Measurements from ENCODE around the gene CCL27. TPM values are rescaled to one million over a fixed set of nuclear protein-coding genes. Genes with fewer than 3 reads are reported as not detected.
"Not testable (repeated sequence)": the region's sequence is repeated elsewhere in the genome, so short reads cannot be mapped to it uniquely, and the experiment has no call there.

CCL27 gene
- total RNA-seq, 3 donors from 2014 or later, result 0.24 to 0.43 (median 0.26) TPM

GRCh38 chr9:34650816-34651215, 11.6 kb downstream of the CCL27 start:
- H3K27me3 Mint-ChIP-seq (ENCODE audit: low read depth), result no peaks in the 10 kb centered on the region
- peaks cover 17% of the 10 kb centered on the region for H3K36me3 Mint-ChIP-seq (ENCODE audit: insufficient read depth)
- ATAC-seq, result no peak
- H3K4me1 Mint-ChIP-seq (ENCODE audit: low read depth), result peaks cover 51% of the 10 kb centered on the region
- DNase-seq, result no peak
- no peak overlapping the region for H3K4me3 Mint-ChIP-seq
- H3K9me3 Mint-ChIP-seq, result no peaks in the 10 kb centered on the region

GRCh38 chr9:34648673-34649072, 13.8 kb downstream of the CCL27 start:
- H3K27me3 Mint-ChIP-seq (ENCODE audit: low read depth), result no peaks in the 10 kb centered on the region
- ATAC-seq (no peak), DNase-seq (no peak)
- H3K4me1 Mint-ChIP-seq (ENCODE audit: low read depth), result peaks cover 49% of the 10 kb centered on the region
- H3K36me3 Mint-ChIP-seq (ENCODE audit: insufficient read depth), result peaks cover 17% of the 10 kb centered on the region
- peak overlapping the region; percentile 35 for H3K4me3 Mint-ChIP-seq
- no peaks in the 10 kb centered on the region for H3K9me3 Mint-ChIP-seq

- Mint-ChIP-seq H3K9me3 (no peaks in the 10 kb centered on the region), H3K4me3 (peak overlapping the region; percentile 91), H3K36me3 (ENCODE audit: insufficient read depth) (peaks cover 17% of the 10 kb centered on the region), H3K4me1 (ENCODE audit: low read depth) (peaks cover 40% of the 10 kb centered on the region), H3K27me3 (ENCODE audit: low read depth) (no peaks in the 10 kb centered on the region)
- ATAC-seq (no peak), DNase-seq (no peak)
Observed at GRCh38 chr9:34647651-34648050, 14.8 kb downstream of the CCL27 start.

GRCh38 chr9:34647084-34647403, 15.4 kb downstream of the CCL27 start:
- DNase-seq, result no peak
- no peaks in the 10 kb centered on the region for H3K9me3 Mint-ChIP-seq

GRCh38 chr9:34646211-34647083, 16.0 kb downstream of the CCL27 start, which contains the start of gene GALT:
Gene GALT (plus strand): TSS chr9:34646675. CDS start chr9:34646705, 30 bp downstream.
- Mint-ChIP-seq H3K4me1 (ENCODE audit: low read depth) (peaks cover 30% of the 10 kb centered on the region), H3K27me3 (ENCODE audit: low read depth) (no peaks in the 10 kb centered on the region), H3K36me3 (ENCODE audit: insufficient read depth) (peaks cover 17% of the 10 kb centered on the region), H3K9me3 (no peaks in the 10 kb centered on the region), H3K4me3 (peak within 1 kb of the TSS; percentile 91)
- ATAC-seq, result peak; percentile 87 to 89
- peak; percentile 97 for DNase-seq

More at GRCh38 chr9:34647084-34647403, 15.4 kb downstream of the CCL27 start:
- peaks cover 17% of the 10 kb centered on the region for H3K36me3 Mint-ChIP-seq (ENCODE audit: insufficient read depth)
- no peak for ATAC-seq
- peaks cover 34% of the 10 kb centered on the region for H3K4me1 Mint-ChIP-seq (ENCODE audit: low read depth)
- H3K27me3 Mint-ChIP-seq (ENCODE audit: low read depth), result no peaks in the 10 kb centered on the region
- H3K4me3 Mint-ChIP-seq, result peak overlapping the region; percentile 91

- DNase-seq (no peak), ATAC-seq (no peak)
- Mint-ChIP-seq H3K27me3 (ENCODE audit: low read depth) (no peaks in the 10 kb centered on the region), H3K9me3 (no peaks in the 10 kb centered on the region), H3K4me3 (no peak overlapping the region), H3K4me1 (ENCODE audit: low read depth) (peaks cover 30% of the 10 kb centered on the region), H3K36me3 (ENCODE audit: insufficient read depth) (peaks cover 17% of the 10 kb centered on the region)
Observed at GRCh38 chr9:34644766-34645314, 17.6 kb downstream of the CCL27 start.

- H3K9me3 Mint-ChIP-seq, result no peaks in the 10 kb centered on the region
Observed at GRCh38 chr9:34642679-34643078, 19.8 kb downstream of the CCL27 start.

GRCh38 chr9:34639322-34639721, 23.1 kb downstream of the CCL27 start:
- H3K36me3 Mint-ChIP-seq (ENCODE audit: insufficient read depth); ATAC-seq; DNase-seq; H3K27me3 Mint-ChIP-seq (ENCODE audit: low read depth); H3K4me3 Mint-ChIP-seq; H3K9me3 Mint-ChIP-seq: not testable (repeated sequence)
- peaks cover 34% of the 10 kb centered on the region for H3K4me1 Mint-ChIP-seq (ENCODE audit: low read depth)

More at GRCh38 chr9:34642679-34643078, 19.8 kb downstream of the CCL27 start:
- ATAC-seq, result no peak
- Mint-ChIP-seq H3K36me3 (ENCODE audit: insufficient read depth) (peaks cover 2% of the 10 kb centered on the region), H3K4me3 (no peak overlapping the region), H3K27me3 (ENCODE audit: low read depth) (no peaks in the 10 kb centered on the region), H3K4me1 (ENCODE audit: low read depth) (peaks cover 23% of the 10 kb centered on the region)
- no peak for DNase-seq

GRCh38 chr9:34638138-34638445, 24.4 kb downstream of the CCL27 start:
- Mint-ChIP-seq H3K36me3 (ENCODE audit: insufficient read depth) (peaks cover 10% of the 10 kb centered on the region), H3K27me3 (ENCODE audit: low read depth) (no peaks in the 10 kb centered on the region), H3K4me1 (ENCODE audit: low read depth) (peaks cover 40% of the 10 kb centered on the region), H3K4me3 (peak overlapping the region; percentile 95), H3K9me3 (no peaks in the 10 kb centered on the region)
- ATAC-seq, result no peak
- DNase-seq, result no peak

- Mint-ChIP-seq H3K4me3 (peak within 1 kb of the TSS; percentile 95), H3K36me3 (ENCODE audit: insufficient read depth) (peaks cover 10% of the 10 kb centered on the region), H3K27me3 (ENCODE audit: low read depth) (no peaks in the 10 kb centered on the region), H3K4me1 (ENCODE audit: low read depth) (peaks cover 40% of the 10 kb centered on the region), H3K9me3 (no peaks in the 10 kb centered on the region)
- DNase-seq, result peak; percentile 92
- peak; percentile 92 to 93 for ATAC-seq
Observed at GRCh38 chr9:34637356-34638137, 24.9 kb downstream of the CCL27 start, which contains the start of gene SIGMAR1. Gene SIGMAR1 (minus strand): TSS chr9:34637787. CDS start chr9:34637697, 90 bp downstream.

GRCh38 chr9:34636791-34637355, 25.6 kb downstream of the CCL27 start:
- peaks cover 10% of the 10 kb centered on the region for H3K36me3 Mint-ChIP-seq (ENCODE audit: insufficient read depth)
- peak overlapping the region; percentile 95 for H3K4me3 Mint-ChIP-seq
- DNase-seq (no peak), ATAC-seq (peak; percentile 5 to 7)
- H3K9me3 Mint-ChIP-seq, result no peaks in the 10 kb centered on the region
- H3K27me3 Mint-ChIP-seq (ENCODE audit: low read depth), result no peaks in the 10 kb centered on the region
- H3K4me1 Mint-ChIP-seq (ENCODE audit: low read depth), result peaks cover 40% of the 10 kb centered on the region

GRCh38 chr9:34635556-34635955, 26.9 kb downstream of the CCL27 start:
- no peaks in the 10 kb centered on the region for H3K9me3 Mint-ChIP-seq
- H3K4me1 Mint-ChIP-seq (ENCODE audit: low read depth), result peaks cover 39% of the 10 kb centered on the region
- H3K4me3 Mint-ChIP-seq, result peak overlapping the region; percentile 95
- DNase-seq (no peak), ATAC-seq (no peak)
- peaks cover 2% of the 10 kb centered on the region for H3K27me3 Mint-ChIP-seq (ENCODE audit: low read depth)
- peaks cover 10% of the 10 kb centered on the region for H3K36me3 Mint-ChIP-seq (ENCODE audit: insufficient read depth)

- no peak for ATAC-seq
- Mint-ChIP-seq H3K4me1 (ENCODE audit: low read depth) (peaks cover 40% of the 10 kb centered on the region), H3K36me3 (ENCODE audit: insufficient read depth) (peaks cover 10% of the 10 kb centered on the region), H3K4me3 (peak overlapping the region; percentile 45), H3K27me3 (ENCODE audit: low read depth) (peaks cover 9% of the 10 kb centered on the region), H3K9me3 (no peaks in the 10 kb centered on the region)
- DNase-seq, result no peak
Observed at GRCh38 chr9:34634551-34635248, 27.8 kb downstream of the CCL27 start.
